ENCODE measurements around the gene C7orf57.

DNA sequence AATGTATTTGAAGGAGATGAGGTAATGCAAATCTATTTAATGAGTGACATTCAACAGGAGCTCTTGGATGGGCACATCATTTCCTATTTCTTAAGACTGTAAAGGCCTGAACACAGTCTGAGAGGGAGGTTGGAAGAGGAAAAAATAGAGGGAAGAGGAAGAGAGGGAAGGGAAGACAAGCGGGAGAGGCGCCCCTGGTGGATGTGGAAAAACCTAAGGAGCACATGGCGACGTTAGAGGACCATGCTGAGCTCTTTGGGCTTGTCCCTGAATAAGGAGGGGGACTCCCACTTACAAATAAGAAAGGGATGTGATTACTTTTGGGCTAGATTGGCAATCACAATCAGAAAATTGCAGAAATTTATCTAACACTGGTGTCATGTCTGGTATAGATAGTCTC lies 26.1 kb upstream of the C7orf57 start:
- TF ChIP-seq CTCF (IDR thresholded peaks at IDR 0.05) (no peak), EZH2 (IDR thresholded peaks at IDR 0.05) (no peak), EZH2phosphoT487 (IDR thresholded peaks at IDR 0.05) (no peak)
